Fibroblast of mammary gland (primary cell): ENCODE data around the gene TTC21A.

Experiments used
- DNase-seq: peaks from one replicate; pipeline ENCODE4 v3.0.0-alpha.2; 2010; ENCODE audit warnings: low read depth
- H3K4me3 ChIP-seq: 2 replicates; pipeline ENCODE4 v1.5.1; 2011; ENCODE audit warnings: low read depth, mild to moderate bottlenecking, low read length, moderate library complexity; ENCODE audit not compliant: control insufficient read depth
- TF ChIP-seq, protein P1 (sequence below): conservative IDR thresholded peaks from 2 replicates; pipeline ENCODE4 v1.5.1; 2011; ENCODE audit warnings: low read depth, low read length, inconsistent platforms; ENCODE audit not compliant: control insufficient read depth, insufficient read depth

Gene TTC21A

DNA sequence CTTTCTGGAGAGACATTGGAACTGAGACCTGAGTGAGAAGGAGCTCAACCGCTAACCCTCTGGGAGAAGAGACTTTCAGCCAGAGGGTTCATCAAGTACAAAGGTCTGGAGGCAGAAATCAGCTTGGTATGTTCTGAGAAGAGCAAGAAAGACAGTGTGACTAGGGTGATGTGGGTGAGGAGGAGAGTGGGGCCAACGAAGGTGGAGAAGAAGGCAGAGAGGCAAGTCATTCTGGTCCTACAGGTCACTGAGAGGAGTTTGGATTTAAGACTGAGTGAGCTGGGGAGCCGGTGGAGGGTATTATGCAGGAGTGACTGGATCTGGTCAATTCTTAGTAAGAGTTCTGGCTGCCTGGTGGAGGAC is 72.7 kb downstream of the TTC21A start:
- TF ChIP-seq, protein P1, sequence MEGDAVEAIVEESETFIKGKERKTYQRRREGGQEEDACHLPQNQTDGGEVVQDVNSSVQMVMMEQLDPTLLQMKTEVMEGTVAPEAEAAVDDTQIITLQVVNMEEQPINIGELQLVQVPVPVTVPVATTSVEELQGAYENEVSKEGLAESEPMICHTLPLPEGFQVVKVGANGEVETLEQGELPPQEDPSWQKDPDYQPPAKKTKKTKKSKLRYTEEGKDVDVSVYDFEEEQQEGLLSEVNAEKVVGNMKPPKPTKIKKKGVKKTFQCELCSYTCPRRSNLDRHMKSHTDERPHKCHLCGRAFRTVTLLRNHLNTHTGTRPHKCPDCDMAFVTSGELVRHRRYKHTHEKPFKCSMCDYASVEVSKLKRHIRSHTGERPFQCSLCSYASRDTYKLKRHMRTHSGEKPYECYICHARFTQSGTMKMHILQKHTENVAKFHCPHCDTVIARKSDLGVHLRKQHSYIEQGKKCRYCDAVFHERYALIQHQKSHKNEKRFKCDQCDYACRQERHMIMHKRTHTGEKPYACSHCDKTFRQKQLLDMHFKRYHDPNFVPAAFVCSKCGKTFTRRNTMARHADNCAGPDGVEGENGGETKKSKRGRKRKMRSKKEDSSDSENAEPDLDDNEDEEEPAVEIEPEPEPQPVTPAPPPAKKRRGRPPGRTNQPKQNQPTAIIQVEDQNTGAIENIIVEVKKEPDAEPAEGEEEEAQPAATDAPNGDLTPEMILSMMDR, result no peak
- no peak for DNase-seq
- H3K4me3 ChIP-seq, result peak overlapping the region; percentile 43

DNA sequence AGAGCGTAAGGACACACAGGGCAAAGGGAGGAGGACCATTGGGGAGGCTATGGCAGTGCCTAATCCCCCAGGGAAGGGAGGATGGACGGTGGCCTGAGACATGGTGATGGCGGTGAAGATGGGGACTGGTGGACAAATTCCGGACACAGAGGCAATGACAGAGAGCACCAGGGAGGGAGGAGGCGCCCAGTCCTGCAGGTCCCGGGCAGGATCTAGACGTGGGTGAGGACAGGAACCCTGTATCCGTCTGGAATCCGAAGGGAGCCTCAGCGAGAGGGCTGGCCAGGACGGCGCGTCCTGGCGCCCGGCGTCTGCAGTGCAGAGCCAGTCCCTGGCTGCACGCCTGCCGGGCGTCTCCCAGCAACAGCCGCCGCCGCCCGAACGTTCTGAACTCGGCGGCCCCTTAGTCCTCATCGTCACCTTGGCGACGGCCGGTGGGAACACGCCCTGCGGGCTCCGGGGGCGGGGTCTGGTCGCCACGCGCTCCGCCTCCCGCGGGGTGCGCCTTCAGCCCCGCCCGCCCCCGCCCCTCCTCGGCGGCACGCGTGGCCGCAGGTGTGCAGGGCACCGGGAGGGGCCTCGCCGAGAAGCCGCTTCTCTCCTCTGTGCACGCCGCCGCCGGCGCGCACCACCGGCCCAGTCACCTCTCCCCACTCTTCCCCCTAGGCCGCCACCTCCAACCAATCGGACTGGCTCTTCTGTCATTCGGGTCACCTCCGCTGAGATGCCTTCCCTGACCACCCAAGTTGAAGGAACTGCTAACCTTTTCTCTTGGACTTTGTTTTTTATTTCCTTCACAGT is 73.3 kb downstream of the TTC21A start:
- TF ChIP-seq, protein P1, result peak; percentile 1
- H3K4me3 ChIP-seq, result peak overlapping the region; percentile 43
- DNase-seq, result peak; percentile 76

DNA sequence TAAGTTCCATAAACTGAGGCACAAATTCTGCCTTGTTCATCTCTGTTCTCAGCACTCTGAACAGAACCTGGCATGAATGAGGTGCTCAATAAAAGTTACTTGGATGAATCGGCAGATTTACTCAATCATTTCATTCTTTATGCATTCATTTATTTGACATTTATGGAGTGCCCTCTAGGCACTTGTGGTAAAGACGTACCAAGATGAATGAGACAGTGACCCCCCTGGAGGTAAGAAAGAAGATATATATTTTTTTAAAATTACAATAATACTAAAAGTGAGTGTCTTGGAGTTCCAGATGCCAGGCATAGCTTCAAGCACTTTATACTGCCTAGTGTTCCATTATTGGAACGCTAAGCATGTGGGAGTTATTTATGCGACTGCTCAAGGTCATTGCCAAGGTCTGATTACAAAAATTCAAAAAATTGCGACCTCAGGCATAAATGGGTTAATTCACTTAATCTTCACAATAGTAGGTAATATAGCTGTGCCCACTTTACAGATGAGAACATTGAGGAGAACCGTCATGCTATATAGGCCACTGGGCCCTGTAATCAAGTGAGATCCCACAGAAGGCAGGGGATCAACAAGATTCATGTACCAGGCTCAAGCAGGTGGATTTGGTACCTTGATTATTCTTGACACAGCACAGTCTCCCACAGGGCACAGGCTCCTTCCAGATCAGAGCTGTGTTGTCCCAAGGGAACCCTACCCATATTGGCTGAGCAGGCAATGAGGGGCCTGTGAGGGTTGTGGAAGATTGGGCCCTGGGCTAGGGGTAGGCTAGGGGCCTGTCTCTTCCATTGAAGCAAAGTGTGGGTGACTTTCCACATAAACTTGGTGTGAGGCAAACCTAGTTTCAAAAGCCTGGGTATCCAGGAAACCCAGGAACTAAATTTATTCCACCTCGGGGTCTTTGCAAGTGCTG is 74.2 kb downstream of the TTC21A start:
- H3K4me3 ChIP-seq, result no peak overlapping the region
- TF ChIP-seq, protein P1, result no peak
- DNase-seq, result no peak

DNA sequence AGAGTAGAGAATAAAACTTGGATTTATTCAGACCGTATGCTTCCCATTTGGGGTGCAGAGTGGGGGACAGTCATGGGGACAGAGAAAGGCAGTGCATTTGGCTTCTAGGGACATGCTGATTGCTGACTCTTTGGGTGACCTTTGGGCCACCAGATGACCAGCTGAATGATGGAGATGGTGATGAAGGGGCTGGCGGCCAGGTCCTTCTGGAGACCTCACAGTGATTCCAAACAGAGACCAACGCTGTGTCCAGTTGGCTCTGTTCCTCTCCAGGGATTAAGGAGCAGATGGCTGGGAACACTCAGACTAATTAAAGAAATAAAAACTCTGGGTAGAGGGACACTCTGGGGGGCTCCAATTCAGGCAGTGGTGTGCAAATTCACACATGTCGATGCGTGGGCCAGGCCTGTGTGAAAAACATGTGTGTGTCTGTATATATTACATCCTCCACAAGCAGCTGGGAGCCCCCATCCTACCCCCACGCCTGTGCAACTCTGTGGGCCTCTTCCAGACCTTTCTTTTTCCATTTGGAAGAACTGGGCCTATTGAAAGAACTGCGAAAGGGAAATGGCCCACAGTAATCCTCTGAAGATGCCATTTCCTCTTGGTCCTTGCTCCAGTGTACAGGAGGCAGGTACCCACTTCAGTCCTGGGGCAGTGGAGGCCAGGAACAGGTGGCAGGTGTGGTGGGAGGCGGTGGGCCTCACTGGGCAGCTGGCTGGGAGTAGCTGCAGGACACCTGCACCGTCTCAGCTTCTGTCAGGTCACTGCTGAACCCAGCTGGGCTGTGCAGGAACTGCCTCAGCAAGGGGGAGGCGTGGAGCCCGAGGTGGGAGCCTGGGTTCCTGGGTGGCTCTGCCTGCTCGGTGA is 76.0 kb downstream of the TTC21A start:
- TF ChIP-seq, protein P1, result no peak
- H3K4me3 ChIP-seq, result no peak overlapping the region
- no peak for DNase-seq

DNA sequence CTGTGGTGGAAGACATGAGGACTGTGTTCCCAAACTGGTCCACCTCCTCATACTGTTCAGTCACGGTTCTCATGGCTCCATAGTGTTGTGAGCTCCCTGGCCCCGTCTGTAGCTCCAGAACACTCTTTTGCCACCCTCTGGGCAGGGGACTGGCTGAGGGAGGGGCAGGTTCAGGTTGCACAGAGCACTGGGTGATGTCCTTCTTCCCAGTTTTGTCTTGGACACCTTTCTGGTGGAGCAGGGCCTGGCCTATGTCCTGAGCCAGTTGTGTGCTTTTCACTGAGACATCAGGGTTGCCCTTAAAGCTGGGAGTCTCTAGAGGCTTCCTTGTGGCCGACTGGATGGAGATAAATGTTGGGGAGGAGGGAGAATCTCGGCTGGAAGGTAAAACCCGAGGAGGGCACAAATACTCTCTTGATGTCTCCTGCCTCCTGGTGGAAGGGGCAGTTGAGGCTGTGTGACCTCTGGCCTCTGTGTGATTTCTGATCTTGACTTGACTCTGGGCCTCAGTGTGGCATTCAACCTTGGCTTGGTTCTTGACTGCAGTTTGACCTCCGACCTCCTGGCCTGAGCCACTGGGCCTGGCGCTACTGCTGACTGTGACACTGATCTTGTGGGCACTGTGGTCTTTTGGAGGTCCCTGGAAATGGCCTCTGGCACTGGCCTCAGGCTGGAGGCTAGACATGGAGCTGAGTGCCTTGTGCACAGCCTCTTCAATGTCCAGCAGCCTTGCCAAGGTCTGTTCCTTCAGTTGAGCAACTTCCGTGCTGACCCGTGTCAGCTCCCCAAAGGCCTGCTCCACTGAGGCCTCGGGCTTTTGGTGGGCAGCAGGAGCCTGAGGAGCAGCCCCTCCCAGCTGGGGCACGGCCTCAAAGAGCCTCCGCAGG is 76.8 kb downstream of the TTC21A start:
- TF ChIP-seq, protein P1, result no peak
- DNase-seq, result no peak
- H3K4me3 ChIP-seq, result no peak overlapping the region
